ENCODE measurements around the gene ADAMTS12. TPM values are rescaled to one million over a fixed set of nuclear protein-coding genes. Genes with fewer than 3 reads are reported as not detected.
A peak's percentile ranks its signal among the peaks of the same experiment; 100 is the strongest.

The ADAMTS12 gene
- total and polyA plus RNA-seq, 9 of the 15 experiments (the other 6 are each of a cell fraction or from before 2014, with no cell fraction given): 0.11 TPM; not detected in 8

GRCh38 chr5:33530183-33531036 is 361.4 kb downstream of the ADAMTS12 start (continued):
- TF ChIP-seq POLR3A (IDR thresholded peaks at IDR 0.05; ENCODE audit: borderline replicate concordance, extremely low read depth, insufficient read depth, insufficient read length) (no peak), RFX5 (IDR thresholded peaks at IDR 0.05; ENCODE audit: low read depth, low read length) (no peak)

- Histone ChIP-seq H3K79me2 (ENCODE audit: control insufficient read depth, insufficient read depth, low read length) (no peaks in the 10 kb centered on the region), H3K9me3 (replicated peaks; ENCODE audit: control insufficient read depth, insufficient read depth, low read depth, low read length) (no peaks in the 10 kb centered on the region), H4K20me1 (replicated peaks; ENCODE audit: control insufficient read depth, insufficient read depth, low read length) (no peaks in the 10 kb centered on the region), H3K4me2 (ENCODE audit: insufficient read depth, low read length) (no peak overlapping the region), H2AFZ (ENCODE audit: low read depth, low read length) (no peak overlapping the region), H3K27ac (ENCODE audit: extremely low read depth, low read depth, low read length) (no peak overlapping the region), H3K36me3 (ENCODE audit: control insufficient read depth, insufficient read depth, low read length) (no peaks in the 10 kb centered on the region), H3K4me3 (no peak overlapping the region), H3K4me1 (replicated peaks in 1 of 2; ENCODE audit: control insufficient read depth in 2 of 2, insufficient read depth in 2 of 2, low read length in 2 of 2) (no peaks in the 10 kb centered on the region), H3K9ac (ENCODE audit: insufficient read depth in 1 of 2, low read depth in 2 of 2, low read length in 2 of 2) (no peak overlapping the region), H3K27me3 (ENCODE audit: control insufficient read depth in 2 of 2, insufficient read depth in 2 of 2, low read length in 2 of 2) (peaks cover 0 to 5% of the 10 kb centered on the region in 2 experiments; a peak in 3 of 5 replicates), H3K9me1 (ENCODE audit: control insufficient read depth, insufficient read depth, low read length) (no peaks in the 10 kb centered on the region)
- WGBS (ENCODE audit: insufficient coverage, low coverage, missing lambda C conversion rate): 9% methylated on average over 2 of the region's 2 CpGs
- in situ Hi-C loops (cut with MboI) (no loop called here), intact Hi-C loops (cut with micrococcal nuclease) (no loop called here)
- no peak for DNase-seq (ENCODE audit: extremely low read depth in 1 of 4, low spot score in 3 of 4)
- no peak for FAIRE-seq
- CTCF ChIA-PET (ENCODE audit: low intra/inter-chr PET ratio): no interaction called here
- no TSS peak for BruUV-seq (replicated peaks)
- POLR2A ChIA-PET: no interaction called here
- ATAC-seq: no peak
- TF ChIP-seq RFX1 (IDR thresholded peaks at IDR 0.05) (no peak), ZNF143 (CRISPR knock-in tag; IDR thresholded peaks at IDR 0.05) (no peak), TARDBP (IDR thresholded peaks at IDR 0.05) (no peak), RERE (CRISPR knock-in tag; IDR thresholded peaks at IDR 0.05; ENCODE audit: borderline replicate concordance) (no peak), NFE2L1 (tag; IDR thresholded peaks at IDR 0.05; ENCODE audit: borderline replicate concordance, low read depth) (no peak), CHD1 (IDR thresholded peaks at IDR 0.05; ENCODE audit: low read length) (no peak), TAF7 (tag; IDR thresholded peaks at IDR 0.05) (no peak), CXXC5 (CRISPR knock-in tag; IDR thresholded peaks at IDR 0.05) (no peak), JUN (IDR thresholded peaks at IDR 0.05; ENCODE audit: borderline replicate concordance, low read depth, low read length) (no peak), JUN (CRISPR knock-in tag; IDR thresholded peaks at IDR 0.05; ENCODE audit: borderline replicate concordance) (no peak), NFYB (IDR thresholded peaks at IDR 0.05; ENCODE audit: extremely low read depth, insufficient read length) (no peak), C11orf30 (IDR thresholded peaks at IDR 0.05; ENCODE audit: low read depth) (peak; percentile 36; the same call in 1 of the 2 replicates), MAFF (IDR thresholded peaks at IDR 0.05; ENCODE audit: low read length) (peak; percentile 12; the same call in 1 of the 2 replicates), MAFG (tag; conservative IDR thresholded peaks at IDR 0.05) (peak; percentile 72), TAL1 (IDR thresholded peaks at IDR 0.05) (no peak), ZNF316 (IDR thresholded peaks at IDR 0.05) (peak; percentile 77)
Observed at GRCh38 chr5:33527696-33528095, 364.1 kb downstream of the ADAMTS12 start.
